Measurements from ENCODE around the gene PXDN.

Gene PXDN

GRCh38 chr2:1754046-1754445 lies 9.7 kb upstream of the PXDN start:
- DNase-seq: no peak

- DNase-seq: no peak
Observed at GRCh38 chr2:1752751-1753150, 8.4 kb upstream of the PXDN start.

- no peak for DNase-seq
Observed at GRCh38 chr2:1751767-1752725, 7.7 kb upstream of the PXDN start.

- no peak for DNase-seq
Observed at GRCh38 chr2:1750933-1751766, 6.8 kb upstream of the PXDN start.

- no peak for DNase-seq
Observed at GRCh38 chr2:1750270-1750932, 6.1 kb upstream of the PXDN start.

GRCh38 chr2:1749489-1750119 lies 5.3 kb upstream of the PXDN start:
- DNase-seq: no peak

GRCh38 chr2:1748741-1749488 lies 4.6 kb upstream of the PXDN start:
- no peak for DNase-seq

GRCh38 chr2:1748176-1748740 lies 3.9 kb upstream of the PXDN start:
- no peak for DNase-seq

- DNase-seq: no peak
Observed at GRCh38 chr2:1747065-1747941, 3.0 kb upstream of the PXDN start.

- DNase-seq: no peak
Observed at GRCh38 chr2:1746174-1747064, 2.1 kb upstream of the PXDN start.

- DNase-seq: no peak
Observed at GRCh38 chr2:1745171-1746023, 1.1 kb upstream of the PXDN start.

GRCh38 chr2:1744151-1744445 lies 217 bp downstream of the PXDN start:
- no peak for DNase-seq

- DNase-seq: no peak
Observed at GRCh38 chr2:1743396-1744150, 742 bp downstream of the PXDN start.

GRCh38 chr2:1742681-1743395 lies 1.5 kb downstream of the PXDN start:
- no peak for DNase-seq

- no peak for DNase-seq
Observed at GRCh38 chr2:1742301-1742680, 2.0 kb downstream of the PXDN start.

GRCh38 chr2:1741851-1742250 lies 2.5 kb downstream of the PXDN start:
- DNase-seq: no peak

Measured in activated effector memory CD4-positive, alpha-beta T cell treated with Interleukin-2 at 50 U/mL for 16 hours (primary cell).